K562 (cell line): ENCODE measurements around the gene SPNS2. TPM values are rescaled to one million over a fixed set of nuclear protein-coding genes. Genes with fewer than 3 reads are reported as not detected.

Experiments used
- BCOR ChIP-seq: fragments of 450-650 bp; IDR thresholded peaks from 2 replicates; pipeline ENCODE4 v1.6.1; 2016
- CBFA2T3 ChIP-seq: fragments of 450-650 bp; IDR thresholded peaks from 2 replicates; pipeline ENCODE4 v1.6.1; 2017
- CEBPB ChIP-seq: fragments of 450-650 bp; IDR thresholded peaks from 2 replicates; pipeline ENCODE4 v1.6.1; 2016; ENCODE audit warnings: missing genetic modification characterization, missing compliant biosample characterization
- E2F6 ChIP-seq, 2 experiments: IDR thresholded peaks; 2 replicates each; pipeline ENCODE4 v1.6.1; 2011; ENCODE audit warnings: borderline replicate concordance in 1 of 2, control low read depth in 1 of 2, low read depth in 1 of 2, low read length in 1 of 2, mild to moderate bottlenecking in 1 of 2, mixed read lengths in 1 of 2, moderate library complexity in 1 of 2; ENCODE audit not compliant: insufficient read depth in 1 of 2, insufficient read length in 1 of 2, poor library complexity in 1 of 2, severe bottlenecking in 1 of 2; ENCODE audit errors: extremely low read depth in 1 of 2
- NFIC ChIP-seq: fragments of 450-650 bp; IDR thresholded peaks from 2 replicates; pipeline ENCODE4 v1.6.1; 2017; ENCODE audit warnings: mild to moderate bottlenecking, inconsistent platforms
- PBX2 ChIP-seq, 2 experiments: IDR thresholded peaks in 1 of 2; conservative IDR thresholded peaks in 1 of 2; 2 replicates each; pipeline ENCODE4 v1.6.1; 2016; ENCODE audit warnings: low read depth in 2 of 2, mild to moderate bottlenecking in 1 of 2, missing compliant biosample characterization in 1 of 2, missing genetic modification characterization in 1 of 2, moderate library complexity in 1 of 2
- PHB ChIP-seq: fragments of 250-450 bp; sonication (Bioruptor Pico); IDR thresholded peaks from 2 replicates; pipeline ENCODE4 v1.5.0; 2021
- RFX5 ChIP-seq: IDR thresholded peaks from 2 replicates; pipeline ENCODE4 v1.6.1; 2011; ENCODE audit warnings: low read depth, mild to moderate bottlenecking, improper control_type of control experiment, low read length
- STAT5B ChIP-seq: fragments of 250-450 bp; sonication (Bioruptor Pico); IDR thresholded peaks from 2 replicates; pipeline ENCODE4 v1.8.0; 2021; ENCODE audit warnings: mild to moderate bottlenecking, inconsistent platforms
- THAP7 ChIP-seq: fragments of 250-450 bp; sonication (Bioruptor Pico); IDR thresholded peaks from 2 replicates; pipeline ENCODE4 v1.5.0; 2021
- TSC22D4 ChIP-seq: fragments of 450-650 bp; IDR thresholded peaks from 2 replicates; pipeline ENCODE4 v1.6.1; 2016; ENCODE audit warnings: missing genetic modification characterization, missing biosample characterization, control low read depth
- ZNF316 ChIP-seq: fragments of 450-650 bp; IDR thresholded peaks from 2 replicates; pipeline ENCODE4 v1.6.1; 2016
- ZNF436 ChIP-seq: fragments of 250-450, 450-650 bp; sonication (Bioruptor Pico); formaldehyde crosslinking; IDR thresholded peaks from 2 replicates; pipeline ENCODE4 v1.7.0; 2020; ENCODE audit warnings: mild to moderate bottlenecking
- ZNF778 ChIP-seq: fragments of 450-650 bp; formaldehyde crosslinking; IDR thresholded peaks from 2 replicates; pipeline ENCODE4 v1.4.0; 2020; ENCODE audit warnings: mild to moderate bottlenecking, moderate library complexity
- ZSCAN29 ChIP-seq: fragments of 450-650 bp; IDR thresholded peaks from 2 replicates; pipeline ENCODE4 v1.6.1; 2017
- polyA plus RNA-seq, 8 experiments: library from polyadenylated mRNA; depleted of rRNA in 4 of 8; stranded (reverse) in 5 of 8; unstranded in 3 of 8; fragments of >200 nt; fragmentation: Nextera tagmentation in 2 of 8; fragmentation: Illumina TruSeq in 1 of 8; extraction: Ambion mirVana in 2 of 8; extraction: Trizol in 1 of 8; gene quantifications; 2 replicates each; pipeline versions ENCODE4 v1.2.1 to v1.2.3, GENCODE V29; 2011 to 2014; ENCODE audit warnings: inconsistent platforms in 1 of 8, missing spikeins in 1 of 8
- total RNA-seq, 7 experiments: library from RNA; depleted of rRNA in 6 of 7; stranded (reverse); fragments of >200 nt in 6 of 7; fragmentation: Illumina TruSeq in 2 of 7; extraction: Trizol in 2 of 7; gene quantifications; 2 replicates each; pipeline versions ENCODE4 v1.2.1 to v1.2.3, GENCODE V29; 2011 to 2021; ENCODE audit warnings: low replicate concordance in 1 of 7

The SPNS2 gene
- total and polyA plus RNA-seq, 9 of the 15 experiments (the other 6 are each of a cell fraction or from before 2014, with no cell fraction given), result 0.06 TPM; not detected in 8

- TF ChIP-seq PBX2 (CRISPR knock-in tag; IDR thresholded peaks at IDR 0.05; ENCODE audit: low read depth) (0 out of 2 replicates have a peak, but pooled peaks have one; percentile 7), PBX2 (tag; conservative IDR thresholded peaks at IDR 0.05; ENCODE audit: low read depth) (no peak), CEBPB (tag) (no peak), BCOR (peak; percentile 58; the same call in 1 of the 2 replicates), ZNF316 (no peak), STAT5B (CRISPR knock-in tag) (no peak), NFIC (peak; percentile 50; the same call in 1 of the 2 replicates), THAP7 (no peak), ZSCAN29 (no peak), RFX5 (no peak), ZNF436 (CRISPR knock-in tag) (no peak), PHB (CRISPR knock-in tag) (no peak), TSC22D4 (tag) (no peak), E2F6 (IDR thresholded peaks at IDR 0.05; ENCODE audit: borderline replicate concordance in 1 of 2, extremely low read depth in 1 of 2, insufficient read depth in 1 of 2, insufficient read length in 1 of 2, low read depth in 1 of 2, low read length in 1 of 2, poor library complexity in 1 of 2, severe bottlenecking in 1 of 2) (no peak), ZNF778 (CRISPR knock-in tag) (no peak), CBFA2T3 (peak; percentile 81)
Observed at GRCh38 chr17:4587803-4588202, 89.1 kb downstream of the SPNS2 start (continued).
